Fibroblast of mammary gland (primary cell): ENCODE measurements around the gene LRCH2.

ENCODE experiments used
- DNase-seq: peaks from one replicate; pipeline ENCODE4 v3.0.0-alpha.2; 2010; ENCODE audit warnings: low read depth
- H3K4me3 ChIP-seq: 2 replicates; pipeline ENCODE4 v1.5.1; 2011; ENCODE audit warnings: low read depth, mild to moderate bottlenecking, low read length, moderate library complexity; ENCODE audit not compliant: control insufficient read depth
- CTCF ChIP-seq: conservative IDR thresholded peaks from 2 replicates; pipeline ENCODE4 v1.5.1; 2011; ENCODE audit warnings: low read depth, low read length, inconsistent platforms; ENCODE audit not compliant: control insufficient read depth, insufficient read depth

Gene LRCH2

GRCh38 chrX:115183980-115184379 is 49.9 kb downstream of the LRCH2 start:
- H3K4me3 ChIP-seq: no peak overlapping the region
- peak; percentile 41 for DNase-seq
- TF ChIP-seq CTCF: no peak

- no peak for DNase-seq
- TF ChIP-seq CTCF: no peak
- H3K4me3 ChIP-seq: no peak overlapping the region
Measured at GRCh38 chrX:115178473-115178872, 55.4 kb downstream of the LRCH2 start.

- no peak overlapping the region for H3K4me3 ChIP-seq
- peak; percentile 40 for DNase-seq
- no peak for TF ChIP-seq CTCF
Measured at GRCh38 chrX:115177932-115178331, 56.0 kb downstream of the LRCH2 start.

- no peak for TF ChIP-seq CTCF
- no peak overlapping the region for H3K4me3 ChIP-seq
- DNase-seq: no peak
Measured at GRCh38 chrX:115174548-115174947, 59.3 kb downstream of the LRCH2 start.

- DNase-seq: no peak
- TF ChIP-seq CTCF: no peak
Measured at GRCh38 chrX:115173181-115173580, 60.7 kb downstream of the LRCH2 start.

GRCh38 chrX:115147220-115147619 is 86.7 kb downstream of the LRCH2 start:
- no peak overlapping the region for H3K4me3 ChIP-seq
- peak; percentile 56 for TF ChIP-seq CTCF
- DNase-seq: peak; percentile 49

More at GRCh38 chrX:115173181-115173580, 60.7 kb downstream of the LRCH2 start:
- no peak overlapping the region for H3K4me3 ChIP-seq

- H3K4me3 ChIP-seq: no peak overlapping the region
- DNase-seq: no peak
- no peak for TF ChIP-seq CTCF
Measured at GRCh38 chrX:115142057-115142456, 91.8 kb downstream of the LRCH2 start.
